H1 (cell line): ENCODE measurements around the gene ADNP. TPM values are rescaled to one million over a fixed set of nuclear protein-coding genes. Genes with fewer than 3 reads are reported as not detected.
A peak's percentile ranks its signal among the peaks of the same experiment; 100 is the strongest.

Experiments
- CTCF ChIP-seq, 3 experiments: IDR thresholded peaks; 1 replicate in 2 of 3; 2 replicates in 1 of 3; pipeline versions ENCODE4 v1.5.1 to v1.6.1; 2011; ENCODE audit warnings: low read length in 3 of 3, mild to moderate bottlenecking in 3 of 3, inconsistent platforms in 2 of 3, low read depth in 1 of 3, moderate library complexity in 1 of 3; ENCODE audit not compliant: insufficient read depth in 1 of 3; ENCODE audit errors: control extremely low read depth in 1 of 3
- polyA plus RNA-seq, 7 experiments: library from polyadenylated mRNA; depleted of rRNA in 3 of 7; stranded (reverse) in 5 of 7; unstranded in 2 of 7; fragments of >200 nt in 5 of 7; fragments of 200-250 nt in 2 of 7; gene quantifications; 1 replicate in 5 of 7; 2 replicates in 1 of 7; 4 replicates in 1 of 7; pipeline versions ENCODE4 v1.2.1 to v1.2.3, GENCODE V29; 2011 to 2013; ENCODE audit warnings: missing spikeins in 2 of 7, mixed read lengths in 2 of 7
- total RNA-seq: library from RNA; stranded (reverse); fragmentation: NEBNext Ultra II Directional; extraction: Animal tissue kit (Norgen Biotek cat#: 25700); gene quantifications from 2 replicates; pipeline ENCODE4 v1.2.1, GENCODE V29; 2021

The ADNP gene
- total and polyA plus RNA-seq, 2 of the 8 experiments (the other 6 are each of a cell fraction or from before 2014, with no cell fraction given) = 31.6 to 123 TPM

GRCh38 chr20:50850721-50851286 is 80.4 kb downstream of the ADNP start (continued):
- peak in 2 of 3 experiments; percentile 5 to 18; a peak in 2 of 4 replicates for TF ChIP-seq CTCF (IDR thresholded peaks at IDR 0.05; ENCODE audit: control extremely low read depth in 1 of 3, insufficient read depth in 1 of 3, low read depth in 1 of 3, low read length in 3 of 3)
